Left ventricle myocardium inferior (tissue), 1 donor: Measurements from ENCODE around the gene TMEM179. TPM values are rescaled to one million over a fixed set of nuclear protein-coding genes. Genes with fewer than 3 reads are reported as not detected.

Experiments
- DNase-seq: peaks from one replicate; pipeline ENCODE4 v3.0.0-alpha.2; 2020
- H3K27ac ChIP-seq: fragments of 200-600 bp; replicated peaks from 2 replicates; pipeline ENCODE4 v1.8.0; 2021
- H3K27me3 ChIP-seq: fragments of 200-600 bp; 2 replicates; pipeline ENCODE4 v1.8.0; 2021; ENCODE audit warnings: low read depth
- H3K36me3 ChIP-seq: fragments of 200-600 bp; 2 replicates; pipeline ENCODE4 v1.8.0; 2021
- H3K4me1 ChIP-seq: fragments of 200-600 bp; 2 replicates; pipeline ENCODE4 v1.8.0; 2021
- H3K4me3 ChIP-seq: fragments of 200-600 bp; 2 replicates; pipeline ENCODE4 v1.8.0; 2021; ENCODE audit warnings: mild to moderate bottlenecking, moderate library complexity
- H3K9me3 ChIP-seq: fragments of 200-600 bp; replicated peaks from 2 replicates; pipeline ENCODE4 v1.8.0; 2021
- intact Hi-C: fragments of 100-400 bp; cut with micrococcal nuclease; formaldehyde crosslinking; loops from one replicate; pipeline ENCODE4 v1.11.0; 2022
- total RNA-seq: library from RNA; stranded (reverse); fragmentation: NEBNext Ultra II Directional; extraction: Animal tissue kit (Norgen Biotek cat#: 25700); gene quantifications from one replicate; pipeline ENCODE4 v1.2.1, GENCODE V29; 2021
- TF ChIP-seq, protein P1 (sequence below): fragments of 200-600 bp; IDR thresholded peaks from 2 replicates; pipeline ENCODE4 v1.8.0; 2021; ENCODE audit warnings: antibody characterized with exemption, mild to moderate bottlenecking, borderline replicate concordance
- donor health status: DM: no; HTN: yes; CAD: no; lungs with severe emphysema.

The TMEM179 gene
- total RNA-seq, 1 donor from 2014 or later, result 0.49 TPM

DNA sequence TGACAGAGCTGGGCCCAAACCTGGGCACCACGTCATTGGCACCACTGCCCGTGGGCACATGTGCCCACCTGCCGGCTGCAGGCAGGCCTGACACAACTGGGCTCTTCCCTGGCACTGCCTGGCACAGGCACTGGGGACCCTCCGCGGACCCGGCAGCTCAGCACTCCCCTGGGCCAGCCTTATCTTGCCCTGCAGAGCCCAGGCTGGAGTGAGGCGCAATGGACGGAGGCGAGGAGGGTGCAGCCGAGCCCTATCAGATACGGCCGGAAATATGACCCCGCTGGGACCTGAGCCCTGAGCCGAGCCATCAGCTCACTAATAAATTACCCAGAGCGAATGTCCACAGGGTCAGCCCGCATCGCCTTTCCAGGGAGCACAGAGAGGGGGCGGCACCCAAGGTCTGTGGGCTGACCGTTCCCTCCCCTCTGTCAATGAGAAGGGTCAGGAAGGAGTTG lies 26.7 kb downstream of the TMEM179 start:
- DNase-seq, result no peak
- H3K9me3 ChIP-seq, result no peaks in the 10 kb centered on the region
- H3K4me1 ChIP-seq, result peaks cover 61% of the 10 kb centered on the region
- intact Hi-C loops, result no loop called here
- TF ChIP-seq, protein P1, sequence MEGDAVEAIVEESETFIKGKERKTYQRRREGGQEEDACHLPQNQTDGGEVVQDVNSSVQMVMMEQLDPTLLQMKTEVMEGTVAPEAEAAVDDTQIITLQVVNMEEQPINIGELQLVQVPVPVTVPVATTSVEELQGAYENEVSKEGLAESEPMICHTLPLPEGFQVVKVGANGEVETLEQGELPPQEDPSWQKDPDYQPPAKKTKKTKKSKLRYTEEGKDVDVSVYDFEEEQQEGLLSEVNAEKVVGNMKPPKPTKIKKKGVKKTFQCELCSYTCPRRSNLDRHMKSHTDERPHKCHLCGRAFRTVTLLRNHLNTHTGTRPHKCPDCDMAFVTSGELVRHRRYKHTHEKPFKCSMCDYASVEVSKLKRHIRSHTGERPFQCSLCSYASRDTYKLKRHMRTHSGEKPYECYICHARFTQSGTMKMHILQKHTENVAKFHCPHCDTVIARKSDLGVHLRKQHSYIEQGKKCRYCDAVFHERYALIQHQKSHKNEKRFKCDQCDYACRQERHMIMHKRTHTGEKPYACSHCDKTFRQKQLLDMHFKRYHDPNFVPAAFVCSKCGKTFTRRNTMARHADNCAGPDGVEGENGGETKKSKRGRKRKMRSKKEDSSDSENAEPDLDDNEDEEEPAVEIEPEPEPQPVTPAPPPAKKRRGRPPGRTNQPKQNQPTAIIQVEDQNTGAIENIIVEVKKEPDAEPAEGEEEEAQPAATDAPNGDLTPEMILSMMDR, result no peak
- H3K4me3 ChIP-seq, result no peak overlapping the region
- H3K27ac ChIP-seq, result no peak overlapping the region
- H3K36me3 ChIP-seq, result no peaks in the 10 kb centered on the region
- peaks cover 66% of the 10 kb centered on the region for H3K27me3 ChIP-seq

DNA sequence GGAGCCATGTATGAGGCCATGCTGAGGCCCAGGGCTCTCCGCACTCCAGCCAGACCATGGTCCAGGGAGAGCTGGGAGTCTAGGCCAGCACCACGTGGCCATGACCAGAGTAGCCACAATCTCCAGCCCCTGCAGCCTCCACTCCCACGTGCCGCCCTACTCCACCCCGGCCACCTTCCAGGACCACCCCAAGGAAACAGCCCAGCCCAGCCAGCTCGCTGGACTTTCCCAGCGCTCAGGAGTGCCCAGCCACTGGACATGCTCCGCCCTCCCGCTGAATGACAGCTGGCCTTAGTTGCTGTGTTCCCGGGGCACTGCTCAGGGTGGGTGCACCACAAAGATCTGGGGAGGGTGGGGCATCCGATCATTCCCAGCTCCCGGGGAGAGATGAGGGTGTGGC lies 27.1 kb downstream of the TMEM179 start:
- Histone ChIP-seq H3K9me3 (no peaks in the 10 kb centered on the region), H3K27me3 (peaks cover 66% of the 10 kb centered on the region), H3K4me1 (peaks cover 60% of the 10 kb centered on the region), H3K36me3 (no peaks in the 10 kb centered on the region), H3K27ac (no peak overlapping the region), H3K4me3 (no peak overlapping the region)
- DNase-seq, result no peak
- intact Hi-C loops, result no loop called here
- TF ChIP-seq, protein P1, result no peak

DNA sequence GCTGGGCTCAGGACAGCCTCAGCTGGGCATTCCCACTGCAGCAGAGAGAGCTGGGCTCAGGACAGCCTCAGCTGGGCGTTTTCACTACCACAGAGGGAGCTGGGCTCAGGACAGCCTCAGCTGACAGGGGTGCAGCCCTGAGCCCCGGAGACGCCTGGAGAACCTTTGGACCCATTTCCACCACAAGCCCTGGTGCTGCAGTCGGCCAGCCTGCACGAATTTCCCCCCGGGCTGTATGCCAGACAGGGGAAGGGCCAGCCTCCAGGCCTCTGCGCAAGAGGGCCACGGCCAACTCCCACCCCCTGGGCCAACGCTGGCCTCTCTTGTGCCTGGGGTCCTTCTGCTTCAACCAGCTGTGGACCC lies 27.6 kb downstream of the TMEM179 start:
- Histone ChIP-seq H3K4me1 (peaks cover 60% of the 10 kb centered on the region), H3K9me3 (no peaks in the 10 kb centered on the region), H3K36me3 (no peaks in the 10 kb centered on the region), H3K4me3 (no peak overlapping the region), H3K27me3 (peaks cover 66% of the 10 kb centered on the region), H3K27ac (peak overlapping the region; percentile 27)
- TF ChIP-seq, protein P1, result no peak
- intact Hi-C loops, result no loop called here
- no peak for DNase-seq

DNA sequence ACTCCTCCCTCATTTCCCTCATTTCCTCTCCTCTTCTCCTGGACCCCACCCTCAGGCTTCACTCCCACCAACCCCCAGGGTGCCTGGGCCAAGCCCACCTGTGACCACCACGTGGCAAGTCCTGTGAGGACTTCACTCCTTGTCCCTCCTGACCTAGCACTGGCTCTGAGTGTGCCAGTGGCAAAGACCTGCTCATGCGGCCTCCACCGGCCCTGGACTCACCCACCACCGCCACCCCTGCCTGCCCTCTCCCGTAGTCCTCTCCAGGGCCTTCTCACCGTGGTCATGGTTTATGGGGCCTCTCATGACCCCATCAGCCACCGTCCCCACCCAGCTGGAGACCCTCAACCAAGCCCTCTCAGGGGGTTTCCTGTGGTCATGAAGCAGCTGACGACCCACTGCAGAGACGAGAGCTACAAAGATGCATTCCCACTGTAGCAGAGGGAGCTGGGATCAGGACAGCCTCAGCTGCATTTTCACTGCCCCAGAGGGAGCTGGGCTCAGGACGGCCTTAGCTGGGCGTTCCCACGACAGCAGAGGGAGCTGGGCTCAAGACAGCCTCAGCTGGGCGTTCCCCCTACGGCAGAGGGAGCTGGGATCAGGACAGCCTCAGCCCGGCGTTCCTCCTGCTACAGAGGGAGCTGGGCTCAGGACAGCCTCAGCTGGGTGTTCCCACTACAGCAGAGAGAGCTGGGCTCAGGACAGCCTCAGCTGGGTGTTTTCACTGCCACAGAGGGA lies 28.2 kb downstream of the TMEM179 start:
- Histone ChIP-seq H3K4me1 (peaks cover 58% of the 10 kb centered on the region), H3K4me3 (no peak overlapping the region), H3K27ac (peak overlapping the region; percentile 27), H3K9me3 (no peaks in the 10 kb centered on the region), H3K36me3 (no peaks in the 10 kb centered on the region), H3K27me3 (peaks cover 66% of the 10 kb centered on the region)
- DNase-seq, result no peak
- intact Hi-C loops, result no loop called here
- TF ChIP-seq, protein P1, result peak; percentile 34

DNA sequence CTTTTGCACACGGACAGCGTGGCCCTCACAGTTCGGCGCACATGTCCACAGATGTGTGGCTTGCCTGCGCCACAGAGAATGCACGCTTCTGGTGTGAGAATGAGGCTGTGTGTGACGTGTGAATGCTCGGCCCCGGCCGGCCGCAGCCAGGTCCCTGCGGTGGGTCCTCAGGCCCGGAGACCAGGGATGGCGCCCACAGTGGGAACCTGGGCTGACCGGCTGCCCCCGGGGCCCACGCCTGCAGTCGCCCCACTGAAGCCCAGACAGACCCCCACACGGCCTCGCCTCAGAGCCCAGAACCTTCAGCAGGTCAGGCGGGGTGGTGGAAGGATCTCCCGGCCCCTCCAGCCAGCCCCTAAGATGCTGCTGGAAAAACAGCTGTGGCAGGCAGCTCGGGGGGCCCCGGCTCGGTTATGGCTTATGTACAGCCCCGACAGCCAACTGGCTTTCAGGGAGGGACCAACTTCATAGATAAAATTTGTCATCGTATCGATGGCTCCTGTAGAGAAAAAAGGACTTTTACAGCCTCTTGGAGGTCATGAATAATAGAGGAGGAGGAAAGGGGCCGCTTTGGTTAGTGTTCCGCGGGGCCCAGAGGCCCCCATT lies 29.5 kb downstream of the TMEM179 start:
- no peak overlapping the region for H3K27ac ChIP-seq
- DNase-seq, result no peak
- peaks cover 80% of the 10 kb centered on the region for H3K27me3 ChIP-seq
- no peak overlapping the region for H3K4me3 ChIP-seq
- TF ChIP-seq, protein P1, result no peak
- intact Hi-C loops, result no loop called here
- H3K9me3 ChIP-seq, result no peaks in the 10 kb centered on the region
- peaks cover 49% of the 10 kb centered on the region for H3K4me1 ChIP-seq
- no peaks in the 10 kb centered on the region for H3K36me3 ChIP-seq
